ENCODE measurements around the gene NAT14. TPM values are rescaled to one million over a fixed set of nuclear protein-coding genes. Genes with fewer than 3 reads are reported as not detected.

Gene NAT14
- total RNA-seq, 4 donors from 2014 or later = 5.1 to 28.3 (median 12.2) TPM

DNA sequence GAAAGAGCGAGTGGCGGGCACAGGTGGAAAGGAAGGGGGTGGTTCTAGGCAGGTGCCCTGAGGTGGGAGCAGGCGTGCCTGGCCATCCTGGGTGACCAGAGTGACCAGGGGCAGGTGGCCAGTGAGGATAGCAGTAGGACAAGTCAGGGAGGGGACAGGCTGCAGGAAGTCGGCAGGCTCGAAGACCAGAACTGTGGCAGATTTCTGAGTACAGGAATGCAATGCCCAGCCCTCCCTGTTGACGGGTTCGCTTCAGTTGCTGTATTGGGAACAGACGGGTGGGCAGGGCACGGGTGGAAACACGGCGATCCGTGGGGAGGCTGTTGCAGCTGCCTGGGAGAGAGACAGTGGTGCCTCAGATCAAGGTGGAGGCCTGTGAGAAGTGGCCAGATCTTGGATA is 6.6 kb upstream of the NAT14 start:
- intact Hi-C loops (cut with DNase I) = no loop called here
- Histone ChIP-seq H3K4me1 (peaks cover 40 to 60% of the 10 kb centered on the region in 2 donors), H3K4me3 (replicated peaks in 1 of 3) (no peak overlapping the region), H3K27me3 (no peaks in the 10 kb centered on the region), H3K36me3 (peaks cover 0 to 18% of the 10 kb centered on the region in 2 donors), H3K9me3 (no peaks in the 10 kb centered on the region), H3K27ac (peak overlapping the region in 1 of 3 donors; percentile 78)
- 90 to 93% methylated on average over 12 of the region's 12 CpGs for WGBS, 2 donors
- no peak for DNase-seq
- no peak for TF ChIP-seq POLR2A (IDR thresholded peaks at IDR 0.05)
- TF ChIP-seq, protein P1, sequence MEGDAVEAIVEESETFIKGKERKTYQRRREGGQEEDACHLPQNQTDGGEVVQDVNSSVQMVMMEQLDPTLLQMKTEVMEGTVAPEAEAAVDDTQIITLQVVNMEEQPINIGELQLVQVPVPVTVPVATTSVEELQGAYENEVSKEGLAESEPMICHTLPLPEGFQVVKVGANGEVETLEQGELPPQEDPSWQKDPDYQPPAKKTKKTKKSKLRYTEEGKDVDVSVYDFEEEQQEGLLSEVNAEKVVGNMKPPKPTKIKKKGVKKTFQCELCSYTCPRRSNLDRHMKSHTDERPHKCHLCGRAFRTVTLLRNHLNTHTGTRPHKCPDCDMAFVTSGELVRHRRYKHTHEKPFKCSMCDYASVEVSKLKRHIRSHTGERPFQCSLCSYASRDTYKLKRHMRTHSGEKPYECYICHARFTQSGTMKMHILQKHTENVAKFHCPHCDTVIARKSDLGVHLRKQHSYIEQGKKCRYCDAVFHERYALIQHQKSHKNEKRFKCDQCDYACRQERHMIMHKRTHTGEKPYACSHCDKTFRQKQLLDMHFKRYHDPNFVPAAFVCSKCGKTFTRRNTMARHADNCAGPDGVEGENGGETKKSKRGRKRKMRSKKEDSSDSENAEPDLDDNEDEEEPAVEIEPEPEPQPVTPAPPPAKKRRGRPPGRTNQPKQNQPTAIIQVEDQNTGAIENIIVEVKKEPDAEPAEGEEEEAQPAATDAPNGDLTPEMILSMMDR (IDR thresholded peaks at IDR 0.05) = no peak

DNA sequence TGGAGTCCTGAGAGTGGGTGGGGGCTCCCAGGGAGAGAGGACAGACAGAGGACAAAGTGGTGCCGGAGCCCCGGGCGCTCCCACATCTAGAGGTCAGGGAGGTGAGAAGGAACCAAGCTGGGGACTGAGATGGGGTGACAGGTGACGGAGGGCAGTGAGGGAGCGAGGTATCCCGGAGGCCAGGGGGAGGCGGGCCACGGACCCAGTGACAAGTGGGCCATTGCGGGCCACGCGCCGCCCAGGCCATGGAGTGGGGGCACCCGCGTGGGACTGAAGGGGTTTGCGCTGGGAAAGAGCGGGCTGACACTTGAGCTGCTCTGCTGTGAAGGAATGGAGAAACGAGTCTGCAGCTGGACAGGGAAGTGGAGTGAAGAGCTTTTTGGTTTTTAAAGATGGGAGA is 5.9 kb upstream of the NAT14 start:
- no peak for DNase-seq
- Histone ChIP-seq H3K4me3 (replicated peaks in 1 of 3) (no peak overlapping the region), H3K27me3 (no peaks in the 10 kb centered on the region), H3K9me3 (no peaks in the 10 kb centered on the region), H3K36me3 (peaks cover 0 to 18% of the 10 kb centered on the region in 2 donors), H3K27ac (peak overlapping the region; percentile 74 to 82 (median 78)), H3K4me1 (peaks cover 40 to 55% of the 10 kb centered on the region in 2 donors)
- intact Hi-C loops (cut with DNase I) = no loop called here
- TF ChIP-seq, protein P1 (IDR thresholded peaks at IDR 0.05) = no peak
- TF ChIP-seq POLR2A (IDR thresholded peaks at IDR 0.05) = no peak
- 51 to 67% methylated on average over 17 of the region's 17 CpGs for WGBS, 2 donors

DNA sequence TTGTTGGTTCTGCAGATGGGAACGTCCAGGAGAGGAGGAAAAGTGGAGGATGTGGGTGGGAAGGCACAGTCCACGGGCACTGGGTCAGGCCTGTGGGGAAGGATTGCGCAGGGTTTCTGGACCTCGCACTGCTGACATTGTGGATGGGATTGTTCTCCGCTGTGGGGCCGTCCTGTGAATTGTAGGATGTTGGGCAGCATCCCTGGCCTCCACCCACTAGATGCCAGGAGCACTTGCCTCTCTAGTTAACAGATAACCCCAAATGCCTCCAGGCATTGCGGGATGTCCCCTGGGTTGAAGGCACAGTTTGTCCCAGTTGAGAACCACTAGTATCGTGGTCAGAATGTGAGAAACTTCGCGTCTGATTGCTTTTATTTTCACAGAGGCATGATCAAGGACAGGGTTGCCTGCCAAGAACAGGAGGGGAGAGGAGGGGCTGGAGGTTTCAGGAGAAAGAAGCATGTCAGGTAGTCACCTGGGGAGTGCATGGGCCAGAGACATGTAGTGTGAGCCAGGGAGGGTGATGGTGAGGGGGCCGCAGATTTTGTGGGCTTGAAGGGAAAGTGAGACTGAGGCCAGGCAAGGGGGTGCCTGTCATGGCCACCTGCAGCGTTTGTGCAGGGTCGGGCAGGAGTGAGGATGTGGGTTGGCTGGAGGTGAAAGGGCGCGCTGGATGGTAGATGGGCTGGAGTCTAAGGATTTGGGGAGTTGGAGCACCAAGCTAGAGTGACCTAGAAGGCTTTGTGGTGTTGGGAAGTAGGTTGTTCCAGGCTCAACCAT is 5.3 kb upstream of the NAT14 start:
- TF ChIP-seq, protein P1 (IDR thresholded peaks at IDR 0.05) = peak in 1 of 6 experiments; percentile 26
- peak in 1 of 2 donors; percentile 29 for TF ChIP-seq POLR2A (IDR thresholded peaks at IDR 0.05)
- 37 to 55% methylated on average over 13 to 14 of the region's 15 CpGs for WGBS, 2 donors
- intact Hi-C loops (cut with DNase I) = no loop called here

DNA sequence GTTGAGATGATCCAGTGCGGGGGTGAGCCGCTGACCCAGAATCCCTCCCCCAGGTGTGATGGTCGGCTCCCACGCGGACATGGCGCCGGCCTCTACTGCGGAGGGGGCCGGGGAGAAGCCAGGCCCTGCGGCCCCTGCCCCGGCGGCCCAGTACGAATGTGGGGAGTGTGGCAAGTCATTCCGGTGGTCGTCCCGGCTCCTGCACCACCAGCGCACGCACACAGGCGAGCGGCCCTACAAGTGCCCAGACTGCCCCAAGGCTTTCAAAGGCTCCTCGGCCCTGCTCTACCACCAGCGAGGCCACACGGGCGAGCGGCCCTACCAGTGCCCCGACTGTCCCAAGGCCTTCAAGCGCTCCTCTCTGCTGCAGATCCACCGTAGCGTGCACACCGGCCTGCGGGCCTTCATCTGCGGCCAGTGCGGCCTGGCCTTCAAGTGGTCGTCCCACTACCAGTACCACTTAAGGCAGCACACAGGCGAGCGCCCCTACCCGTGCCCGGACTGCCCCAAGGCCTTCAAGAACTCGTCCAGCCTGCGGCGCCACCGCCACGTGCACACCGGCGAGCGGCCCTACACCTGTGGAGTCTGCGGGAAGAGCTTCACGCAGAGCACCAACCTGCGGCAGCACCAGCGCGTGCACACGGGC is 3.7 kb upstream of the NAT14 start:
- H3K4me3 ChIP-seq (replicated peaks in 1 of 3) = no peak overlapping the region
- intact Hi-C loops (cut with DNase I) = no loop called here

More for the DNA sequence above, 5.3 kb upstream of the NAT14 start:
- peaks cover 0 to 18% of the 10 kb centered on the region in 2 donors for H3K36me3 ChIP-seq
- H3K9me3 ChIP-seq = no peaks in the 10 kb centered on the region
- DNase-seq = peak; percentile 91
- H3K27ac ChIP-seq = peak overlapping the region; percentile 74 to 82 (median 78)
- no peaks in the 10 kb centered on the region for H3K27me3 ChIP-seq
- peaks cover 40 to 55% of the 10 kb centered on the region in 2 donors for H3K4me1 ChIP-seq
- H3K4me3 ChIP-seq (replicated peaks in 1 of 3) = no peak overlapping the region

More for the DNA sequence above, 3.7 kb upstream of the NAT14 start:
- Histone ChIP-seq H3K27me3 (no peaks in the 10 kb centered on the region), H3K36me3 (peaks cover 0 to 18% of the 10 kb centered on the region in 2 donors), H3K9me3 (no peaks in the 10 kb centered on the region), H3K27ac (peak overlapping the region in 1 of 3 donors; percentile 2), H3K4me1 (peaks cover 38 to 56% of the 10 kb centered on the region in 2 donors)
- WGBS, 2 donors = 93 to 95% methylated on average over 38 to 39 of the region's 52 CpGs
- TF ChIP-seq, protein P1 (IDR thresholded peaks at IDR 0.05) = no peak
- no peak for TF ChIP-seq POLR2A (IDR thresholded peaks at IDR 0.05)
- DNase-seq = no peak
